Endometrial microvascular endothelial cells (primary cell): ENCODE data around the gene TAF5L. TPM values are rescaled to one million over a fixed set of nuclear protein-coding genes. Genes with fewer than 3 reads are reported as not detected.
"Not testable (repeated sequence)": the region's sequence is repeated elsewhere in the genome, so short reads cannot be mapped to it uniquely, and the experiment has no call there.

ENCODE experiments used
- in situ Hi-C: cut with HindIII; loops from 2 replicates; pipeline ENCODE4 v1.10.0; 2017; ENCODE audit warnings: low sequenced_read_pairs, low pct_unique_long_range_greater_than_20kb; ENCODE audit errors: inconsistent ontology term
- total RNA-seq: library from RNA; depleted of rRNA; stranded (reverse); fragments of >200 nt; gene quantifications from one replicate; pipeline ENCODE4 v1.2.3, GENCODE V29; 2015; ENCODE audit errors: inconsistent ontology term

The TAF5L gene
- total RNA-seq, 1 donor from 2014 or later = 23.2 TPM

DNA sequence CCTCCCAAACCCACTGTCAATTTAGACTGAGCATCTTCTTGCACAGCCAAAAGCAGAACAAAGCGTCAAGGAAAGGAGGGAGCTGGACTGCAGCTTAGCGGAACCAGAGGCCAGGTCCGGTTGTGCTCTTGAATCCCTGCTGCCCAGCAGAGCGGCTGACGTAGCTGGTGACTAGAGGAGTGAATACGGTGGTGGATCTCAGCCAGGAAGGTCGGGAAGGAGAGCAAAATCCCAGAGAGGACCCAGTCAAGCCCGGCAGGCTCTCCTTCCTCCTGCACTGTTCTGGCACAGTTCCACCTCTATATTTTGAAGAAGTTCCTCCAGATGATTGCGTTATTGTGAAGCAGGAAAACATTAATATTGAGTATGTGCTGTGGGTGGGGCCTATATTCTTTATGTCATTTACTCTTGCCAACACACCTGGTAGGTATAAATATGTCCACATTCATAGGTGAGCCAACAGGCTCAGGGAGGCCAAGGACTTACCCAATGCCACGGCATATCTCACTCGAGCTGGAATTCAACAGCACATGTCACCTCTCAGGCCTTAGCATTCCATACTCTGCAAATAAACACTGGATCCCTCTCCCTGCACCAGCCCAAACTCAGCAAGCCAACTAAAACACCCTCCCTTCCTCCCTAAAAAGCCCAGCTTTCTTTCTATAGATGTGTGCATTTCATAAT, 43.8 kb downstream of the TAF5L start:
- in situ Hi-C loops = no loop called here

GRCh38 chr1:229581485-229581884, 44.4 kb downstream of the TAF5L start:
- in situ Hi-C loops = no loop called here

- in situ Hi-C loops = no loop called here
Measured at GRCh38 chr1:229579059-229579673, 46.8 kb downstream of the TAF5L start.

- in situ Hi-C loops = no loop called here
Measured at GRCh38 chr1:229578168-229579058, 47.5 kb downstream of the TAF5L start.

DNA sequence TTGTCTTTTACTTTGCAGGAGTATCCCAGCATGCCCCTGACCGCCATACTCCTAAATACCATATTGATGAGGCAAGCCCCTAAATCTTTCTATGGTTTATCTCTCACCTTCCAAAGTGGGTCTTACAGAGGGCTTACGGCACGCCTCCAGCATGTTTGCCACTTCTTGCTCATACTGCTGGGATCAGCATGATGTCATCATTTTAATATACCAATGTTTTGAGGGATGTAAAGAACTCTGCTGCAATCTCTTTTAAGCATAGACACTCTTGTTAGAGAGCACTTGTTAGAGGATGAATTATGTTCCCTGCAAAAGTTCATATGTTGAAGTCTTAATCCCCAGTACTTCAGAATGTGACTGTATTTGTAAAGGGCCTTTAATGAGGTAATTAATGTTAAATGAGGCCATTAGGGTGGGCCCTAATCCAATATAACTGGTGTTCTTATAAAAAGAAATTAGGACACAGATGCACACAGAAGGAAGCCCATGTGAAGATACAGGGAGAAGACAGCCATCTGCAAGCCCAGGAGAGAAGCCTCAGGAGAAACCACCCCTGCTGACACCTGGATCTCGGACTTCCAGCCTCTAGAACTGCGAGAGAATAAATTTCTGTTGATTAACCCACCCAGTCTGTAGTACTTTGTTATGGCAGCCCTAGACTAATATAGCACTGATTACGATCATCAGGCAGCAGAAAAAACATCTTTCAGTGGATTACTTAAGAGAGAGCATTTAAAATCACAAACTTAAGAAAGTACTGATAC, 51.1 kb downstream of the TAF5L start:
- in situ Hi-C loops = no loop called here

GRCh38 chr1:229572286-229572685, 53.6 kb downstream of the TAF5L start:
- in situ Hi-C loops = no loop called here

- in situ Hi-C loops = no loop called here
Measured at GRCh38 chr1:229570891-229571516, 54.9 kb downstream of the TAF5L start.

DNA sequence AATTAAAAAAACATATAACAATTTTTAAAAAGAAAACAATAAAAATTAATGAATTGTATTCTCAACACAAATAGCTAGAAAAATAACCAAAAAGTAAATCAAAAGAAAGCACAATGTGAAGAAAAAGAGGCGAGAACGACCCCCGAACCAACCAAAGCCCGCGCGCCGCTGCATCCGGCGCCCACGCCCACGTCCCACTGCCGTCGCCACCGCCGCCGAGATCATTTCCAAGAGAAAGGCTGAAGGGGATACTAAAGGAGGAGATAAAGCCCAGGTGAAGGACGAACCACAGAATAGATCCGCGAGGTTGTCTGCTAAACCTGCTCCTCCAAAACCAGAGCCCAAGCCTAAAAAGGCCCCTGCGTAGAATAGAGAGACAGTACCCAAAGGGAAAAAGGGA, 55.6 kb downstream of the TAF5L start:
- in situ Hi-C loops = no loop called here

GRCh38 chr1:229567109-229567868, 58.6 kb downstream of the TAF5L start:
- in situ Hi-C loops = no loop called here

DNA sequence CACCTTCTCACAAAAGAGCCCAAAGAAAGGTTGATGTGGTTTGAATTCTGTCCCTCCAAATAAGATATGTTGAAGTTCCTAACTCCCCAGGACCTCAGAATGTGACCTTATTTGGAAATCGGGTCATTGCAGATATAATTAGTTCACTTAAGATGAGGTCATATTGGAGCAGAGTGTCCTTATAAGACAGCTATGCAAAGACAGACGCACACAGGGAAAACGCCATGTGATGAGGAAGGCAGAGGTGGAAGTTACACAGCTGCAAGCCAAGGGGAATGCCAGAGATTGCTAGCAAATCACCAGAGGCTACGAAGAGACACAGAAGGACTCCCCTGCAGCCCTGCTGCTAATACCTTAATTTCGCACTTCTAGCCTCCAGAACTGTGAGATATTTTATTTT, 62.2 kb downstream of the TAF5L start:
- in situ Hi-C loops = no loop called here

GRCh38 chr1:229563241-229563640, 62.7 kb downstream of the TAF5L start:
- in situ Hi-C loops = no loop called here

- in situ Hi-C loops = no loop called here
Measured at GRCh38 chr1:229562686-229563085, 63.2 kb downstream of the TAF5L start.

DNA sequence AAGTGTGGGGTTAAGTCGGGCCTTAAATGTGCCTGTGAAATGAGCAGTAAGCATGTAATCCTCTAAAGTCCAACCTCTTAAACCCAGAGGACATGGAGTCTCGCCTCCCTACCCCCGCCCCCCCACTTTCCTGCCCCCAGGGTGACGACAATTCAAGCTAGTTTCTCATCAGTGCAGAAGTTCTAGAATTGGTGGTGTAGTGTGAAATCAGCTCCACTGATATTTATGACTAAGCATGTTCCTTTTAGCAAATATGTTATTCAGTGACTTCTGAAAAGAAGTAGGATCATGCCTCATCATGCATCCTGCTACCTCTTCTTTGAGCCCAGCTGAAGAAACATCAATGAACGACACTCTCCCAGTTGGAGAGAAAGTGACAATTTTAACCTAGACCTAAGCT, 64.8 kb downstream of the TAF5L start:
- in situ Hi-C loops = no loop called here

DNA sequence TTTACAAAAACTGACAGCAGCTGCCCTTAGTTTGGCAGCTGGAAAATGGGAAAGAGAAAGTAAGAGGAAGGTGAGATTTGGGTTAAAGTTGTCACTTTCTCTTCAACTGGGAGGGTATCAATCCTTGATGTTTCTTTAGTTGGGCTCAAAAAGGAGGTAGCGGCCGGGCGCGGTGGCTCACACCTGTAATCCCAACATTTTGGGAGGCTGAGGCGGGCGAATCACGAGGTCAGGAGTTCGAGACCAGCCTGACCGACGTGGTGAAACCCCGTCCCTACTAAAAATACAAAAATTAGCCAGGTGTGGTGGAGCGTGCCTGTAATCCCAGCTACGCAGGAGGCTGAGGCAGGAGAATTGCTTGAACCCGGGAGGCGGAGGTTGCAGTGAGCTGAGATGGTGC, 65.8 kb downstream of the TAF5L start:
- in situ Hi-C loops = not testable (repeated sequence)

DNA sequence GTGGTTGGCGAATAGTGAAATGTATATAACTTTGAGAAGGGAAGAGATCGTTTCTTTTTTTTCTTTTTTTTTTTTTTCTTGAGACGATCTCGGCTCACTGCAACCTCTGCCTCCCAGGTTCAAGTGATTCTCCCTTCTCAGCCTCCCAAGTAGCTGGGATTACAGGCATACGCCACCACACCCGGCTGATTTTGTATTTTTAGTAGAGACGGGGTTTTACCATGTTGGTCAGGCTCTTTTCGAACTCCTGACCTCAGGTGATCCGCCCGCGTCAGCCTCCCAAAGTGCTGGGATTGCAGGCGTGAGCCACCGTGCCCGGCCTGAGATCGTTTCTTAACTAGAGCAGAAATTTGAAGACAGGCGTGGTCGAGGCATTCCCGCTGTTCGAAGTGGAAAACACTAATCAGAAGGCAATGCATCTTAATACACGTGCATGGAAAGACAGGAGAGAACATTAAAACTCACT, 66.6 kb downstream of the TAF5L start:
- in situ Hi-C loops = not testable (repeated sequence)

DNA sequence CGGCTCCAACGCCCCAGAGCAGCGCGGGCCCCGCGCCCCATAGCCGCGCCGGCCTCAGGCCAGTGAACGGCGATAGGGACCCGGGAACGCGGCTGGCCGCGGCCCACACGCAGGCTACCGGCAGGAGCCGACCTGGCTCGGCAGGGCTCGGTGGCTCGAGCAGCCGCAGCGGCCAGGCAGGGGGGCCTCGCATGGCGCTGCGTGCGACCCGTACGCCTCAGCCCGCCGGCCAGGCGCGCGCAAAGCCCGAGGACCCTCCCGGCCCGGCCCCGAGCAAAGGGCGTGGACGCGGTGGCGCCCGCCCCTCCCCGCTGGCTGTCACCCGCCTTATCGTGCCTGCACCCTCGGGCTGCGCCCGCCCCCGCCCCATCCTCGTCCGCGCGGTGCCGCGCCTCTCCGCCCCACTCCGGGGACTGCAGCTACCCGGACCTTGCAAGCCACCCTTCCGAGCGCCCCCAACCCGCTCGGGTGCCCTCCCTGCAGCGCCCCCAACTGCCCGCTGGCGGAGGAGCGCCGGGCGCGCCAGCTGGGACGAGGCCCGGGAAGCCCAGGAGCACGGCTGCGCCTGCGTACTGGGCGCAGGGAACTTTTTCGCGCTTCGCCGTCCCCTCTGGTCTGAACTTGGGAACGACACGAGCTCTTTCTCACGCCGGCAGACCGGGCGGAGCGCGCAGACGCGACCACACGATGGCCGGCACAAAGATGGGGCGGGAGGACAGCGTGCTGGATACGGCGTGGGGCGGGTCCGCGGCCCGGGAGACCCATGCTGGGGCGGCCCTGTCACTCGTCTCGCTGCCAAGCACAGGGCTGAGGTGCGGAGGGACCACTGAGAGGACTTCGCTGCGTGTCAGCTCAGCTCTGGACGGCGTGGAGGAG, 67.2 kb downstream of the TAF5L start, which contains the start of gene ABCB10:
Gene ABCB10 (minus strand): TSS at position 248 of the 876 bp plus-strand sequence. CDS start 55 bp downstream, at position 193.
- in situ Hi-C loops = no loop called here

DNA sequence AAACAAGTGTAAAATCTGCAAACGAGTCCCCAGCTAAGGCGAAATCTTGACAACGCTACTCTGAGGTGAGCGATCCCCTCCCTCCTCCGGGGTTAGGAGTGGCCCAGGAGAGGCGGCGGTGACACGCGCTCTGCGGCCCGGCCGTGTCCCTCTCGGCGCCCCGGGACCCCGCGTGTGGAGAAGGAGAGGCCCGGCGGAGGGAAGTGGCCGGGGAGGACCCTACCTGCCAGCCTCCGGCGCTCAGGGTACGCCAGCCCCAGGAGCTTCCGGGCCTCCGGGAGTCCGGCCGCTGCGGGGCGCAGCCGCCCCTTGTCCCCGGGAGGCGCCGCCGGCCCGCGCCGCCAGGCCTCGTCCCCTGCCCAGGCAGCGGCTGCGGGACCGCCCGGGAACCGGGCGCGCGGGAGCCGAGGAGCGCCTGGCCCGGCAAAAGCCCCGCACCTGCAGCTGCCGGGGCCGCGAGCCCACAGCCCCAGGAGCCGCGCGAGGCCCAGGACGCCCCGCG, 68.0 kb downstream of the TAF5L start:
- in situ Hi-C loops = no loop called here
